ENCODE measurements around the gene TRPC6.

Gene TRPC6

DNA sequence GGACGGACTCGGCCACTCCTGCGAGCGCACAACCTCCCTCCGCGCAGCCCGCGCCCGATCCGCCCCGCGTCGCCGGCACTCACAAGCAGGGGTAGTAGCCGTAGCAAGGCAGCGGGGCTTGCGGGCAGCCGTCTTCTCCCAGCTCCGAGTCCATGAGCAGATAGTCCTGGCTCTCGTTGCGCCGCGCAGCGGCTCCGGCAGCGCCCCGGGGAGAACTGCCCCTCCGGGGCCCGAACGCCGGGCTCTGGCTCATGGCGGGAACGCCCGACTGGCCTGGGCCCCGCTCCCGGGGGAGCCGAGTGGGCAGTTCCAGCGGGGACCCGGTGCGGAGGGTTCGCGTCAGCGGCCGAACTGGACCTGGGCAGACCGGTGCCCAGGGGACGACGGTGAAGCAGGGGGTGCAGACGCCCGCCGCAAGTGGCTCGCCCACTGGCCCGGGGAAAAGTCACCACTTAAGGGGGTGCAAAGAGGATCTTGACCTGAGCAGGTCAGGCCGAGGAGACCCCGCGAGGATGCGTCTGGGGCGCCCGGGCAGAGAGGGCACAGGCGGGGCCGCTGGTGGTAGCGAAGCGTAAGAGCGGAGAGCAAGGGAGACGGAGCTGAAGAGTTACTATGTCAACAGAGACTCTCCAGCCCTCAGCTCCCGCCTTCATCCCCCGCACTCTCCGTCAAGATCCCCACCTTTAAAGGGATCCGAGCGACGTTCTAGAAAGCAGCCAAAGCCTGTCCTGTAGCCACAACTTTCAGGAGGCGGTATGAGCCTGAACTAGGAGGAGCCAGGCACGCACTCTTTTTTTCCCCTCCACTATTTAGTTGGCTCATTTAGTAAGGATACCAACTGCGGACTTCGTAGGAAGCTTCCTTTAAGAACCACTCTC, at the start of gene TRPC6:
TSS of gene TRPC6 (minus strand) at position 757 of the 878 bp plus-strand sequence. CDS start at position 253, 504 bp downstream.
- DNase-seq = no peak

DNA sequence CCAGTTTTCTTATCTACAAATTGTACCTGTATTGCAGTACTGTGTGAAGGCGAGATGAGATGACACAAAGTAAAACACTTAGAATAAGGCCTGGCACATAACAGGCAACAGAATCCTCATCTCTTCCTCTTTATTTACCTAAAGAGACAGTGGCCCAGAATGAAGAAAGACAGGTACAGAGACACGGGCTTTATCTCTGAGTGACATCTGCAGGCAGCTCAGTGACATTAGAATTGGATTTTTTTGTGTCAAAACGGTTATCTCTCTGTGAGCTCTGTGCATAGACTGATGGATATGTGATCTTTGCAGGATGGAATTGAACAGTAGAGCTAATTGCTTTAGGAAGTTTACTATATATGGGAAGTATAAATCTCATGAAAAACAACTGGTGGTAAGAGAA, 36.2 kb upstream of the TRPC6 start:
- DNase-seq = no peak

DNA sequence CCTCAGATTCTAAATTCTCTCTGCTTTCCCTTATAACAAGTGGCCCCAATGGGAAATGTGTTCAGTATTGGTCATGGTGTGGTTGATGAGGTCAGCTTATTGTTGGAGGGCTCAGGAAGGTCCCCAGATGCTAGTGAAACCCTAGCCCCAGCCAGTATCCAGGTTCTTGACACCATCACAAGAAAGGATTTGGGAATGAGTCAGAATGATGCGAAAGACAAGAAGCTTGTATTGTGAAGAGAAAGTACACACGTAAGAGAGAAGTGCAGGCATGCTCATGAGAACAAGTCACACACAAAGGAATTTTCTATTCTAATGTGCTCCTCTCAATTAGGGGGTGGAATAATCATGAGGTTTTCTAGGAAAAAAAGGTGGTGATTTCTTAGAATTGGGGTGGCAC, 34.9 kb upstream of the TRPC6 start:
- no peak for DNase-seq

DNA sequence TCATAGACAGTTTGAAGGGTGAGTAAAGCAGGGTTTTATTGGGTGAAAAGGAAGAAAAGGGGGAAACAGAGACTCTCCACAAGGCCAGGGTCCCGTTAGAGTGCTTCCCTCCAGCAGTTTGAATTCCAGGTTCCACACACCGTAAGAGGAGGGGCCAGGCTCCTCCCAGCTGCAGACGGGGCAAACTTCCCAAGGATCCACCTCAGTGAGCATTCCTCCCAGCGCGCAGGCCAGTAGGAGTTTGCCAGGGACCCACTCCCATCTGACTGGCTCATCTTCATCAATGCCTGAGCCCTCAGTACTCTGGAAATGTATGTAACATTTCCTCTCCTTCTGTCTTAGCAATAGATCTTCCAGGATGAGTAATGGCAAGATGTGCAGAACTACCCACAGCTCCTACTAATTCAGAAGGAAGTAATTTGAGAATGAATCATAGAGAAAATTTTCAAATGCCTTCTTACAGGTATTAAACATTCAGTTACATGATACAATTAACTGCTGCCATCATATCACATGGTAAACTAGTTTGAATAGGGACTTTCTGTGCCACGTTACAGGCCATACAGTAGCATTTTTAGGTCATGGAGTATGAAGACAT, 34.0 kb upstream of the TRPC6 start:
- DNase-seq = no peak

DNA sequence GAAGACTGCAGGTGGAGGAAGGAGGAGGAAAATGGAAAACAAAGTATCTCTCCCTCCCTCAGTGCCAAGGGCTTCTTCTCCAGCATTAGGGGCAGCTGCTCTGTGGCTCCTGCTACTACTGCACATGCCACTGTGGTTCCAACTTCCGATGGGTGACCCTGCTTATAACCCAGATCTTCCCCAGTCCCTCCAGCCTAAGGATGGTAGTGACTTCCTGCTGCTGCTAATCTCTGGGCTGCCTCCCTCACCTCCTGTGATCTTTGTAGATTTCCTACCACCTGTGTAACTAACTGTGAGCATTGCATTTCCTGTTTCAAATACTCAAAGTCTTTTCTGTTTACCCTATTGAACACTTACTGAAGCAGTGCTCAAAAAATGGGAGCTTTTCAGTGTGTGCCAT, 28.7 kb upstream of the TRPC6 start:
- DNase-seq = no peak

DNA sequence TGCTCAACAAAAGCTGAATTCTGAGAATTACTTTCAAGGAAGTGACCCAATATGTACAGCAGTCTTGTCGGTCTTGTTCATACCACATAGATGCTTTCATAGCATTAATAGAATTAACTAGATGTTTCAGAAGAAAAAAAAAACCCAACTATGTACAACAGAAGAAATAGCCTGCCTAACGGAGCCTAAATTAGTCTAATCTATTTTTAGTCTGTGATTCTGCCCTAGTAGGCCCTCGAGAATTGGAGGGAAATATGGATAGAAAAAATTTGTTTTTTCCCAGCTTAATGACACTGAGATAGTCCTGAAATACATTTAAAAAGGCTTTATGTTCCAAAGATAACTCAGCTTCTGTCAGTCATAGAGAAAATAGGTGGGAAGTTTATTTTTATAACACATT, 17.1 kb upstream of the TRPC6 start:
- DNase-seq = no peak

DNA sequence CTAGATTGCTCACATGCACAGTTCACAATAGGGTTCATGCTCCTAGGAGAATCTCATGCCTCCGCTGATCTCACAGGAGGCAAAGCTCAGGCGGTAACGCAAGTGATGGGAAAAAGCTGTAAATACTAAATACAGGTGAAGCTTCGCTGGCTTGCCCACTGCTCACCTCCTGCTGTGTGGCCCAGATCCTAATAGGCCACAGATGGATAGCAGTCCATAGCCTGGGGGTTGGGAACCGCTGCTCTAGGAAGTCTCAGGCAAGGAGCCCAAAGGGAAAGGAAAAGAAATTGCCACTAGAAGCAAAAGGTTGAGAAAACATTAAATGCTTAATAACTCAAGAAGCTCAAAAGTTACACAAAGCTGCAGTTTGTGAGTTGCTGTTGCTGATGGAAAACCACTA, 3.2 kb upstream of the TRPC6 start:
- no peak for DNase-seq

DNA sequence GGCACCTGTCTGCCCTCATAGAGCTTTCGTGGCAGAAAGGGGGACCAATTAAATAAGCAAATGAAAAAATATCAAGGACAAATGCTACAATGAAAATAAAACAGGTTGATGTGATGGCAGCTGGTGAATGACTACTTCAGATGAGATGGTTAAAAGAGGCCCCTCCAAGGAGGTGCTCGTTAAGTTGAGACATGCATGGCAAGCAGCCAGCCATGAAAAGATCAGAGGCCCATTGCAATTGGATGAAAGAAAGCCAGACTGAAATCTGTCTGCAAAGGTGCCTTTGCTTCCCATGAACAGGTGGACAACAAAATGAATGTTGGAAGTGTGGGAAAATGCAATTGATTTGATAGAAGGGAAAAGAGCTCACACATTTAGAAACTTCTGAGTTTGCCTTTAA, 848 bp upstream of the TRPC6 start:
- DNase-seq = no peak

DNA sequence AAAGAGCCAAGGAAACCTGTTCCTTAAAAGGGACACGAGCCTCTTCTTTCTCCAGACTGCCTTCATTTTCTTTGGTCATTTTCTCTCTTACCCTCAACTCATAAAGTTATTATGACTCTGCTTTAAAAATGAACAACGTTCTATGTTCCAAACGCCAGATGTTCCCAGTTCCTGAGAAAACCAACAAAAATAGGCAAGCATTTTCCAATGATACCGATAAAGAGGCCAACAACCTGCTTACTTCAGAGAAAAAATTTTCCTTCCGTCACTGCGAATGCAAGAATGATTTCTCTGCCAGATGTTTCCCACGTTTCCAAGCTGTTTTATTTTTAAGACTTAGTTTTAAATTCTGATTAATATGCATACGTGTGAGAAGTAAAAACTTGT, 315 bp upstream of the TRPC6 start:
- DNase-seq = no peak

DNA sequence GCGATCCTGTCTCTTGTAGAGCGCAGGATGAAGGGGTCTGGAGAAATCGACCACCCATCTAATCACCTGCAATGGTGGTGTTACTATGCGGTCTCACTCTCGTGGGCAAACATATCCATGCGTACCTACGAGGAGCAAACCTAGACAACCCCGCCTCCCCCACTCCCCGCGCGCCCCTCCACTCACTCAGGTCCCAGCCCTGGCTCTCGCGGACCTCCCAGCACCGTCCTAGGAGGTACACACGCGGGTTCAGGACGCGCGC, 887 bp downstream of the TRPC6 start:
- DNase-seq = no peak

DNA sequence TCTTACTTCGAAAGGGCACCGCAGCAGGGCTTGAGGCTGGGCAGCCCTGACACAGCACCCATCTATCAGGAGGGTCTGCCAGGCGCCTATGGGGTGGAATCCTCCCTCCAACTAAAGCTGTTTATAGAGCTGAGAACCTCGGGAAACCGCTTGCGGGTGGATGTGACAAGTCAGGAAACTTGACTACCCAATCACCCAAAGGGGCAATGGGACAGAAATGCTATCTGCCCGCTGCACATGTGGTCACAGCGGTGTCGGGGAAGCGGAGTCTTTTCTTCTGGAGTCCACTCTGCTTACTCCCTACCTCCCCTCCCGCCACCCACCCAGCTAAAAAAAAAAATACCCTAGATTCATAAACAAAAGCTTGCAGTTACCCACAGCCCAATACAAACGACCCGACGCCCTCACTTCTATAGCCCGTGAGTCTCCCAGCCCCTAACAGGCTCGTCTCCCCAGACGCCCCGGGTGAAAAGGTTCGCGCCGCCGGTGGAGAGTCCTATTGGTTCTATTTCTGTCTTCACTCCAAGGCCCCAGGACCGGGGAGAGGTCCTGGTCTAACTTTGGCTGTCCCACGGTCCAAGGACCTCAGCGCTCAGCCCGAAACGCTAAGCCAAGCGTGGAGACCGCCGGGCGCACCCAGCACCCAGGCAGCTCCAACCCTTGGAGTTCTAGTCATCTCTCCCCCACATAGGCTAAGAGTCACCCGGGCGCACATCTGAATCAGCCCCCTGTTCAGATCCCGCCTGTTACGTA, 1.4 kb downstream of the TRPC6 start:
- no peak for DNase-seq

DNA sequence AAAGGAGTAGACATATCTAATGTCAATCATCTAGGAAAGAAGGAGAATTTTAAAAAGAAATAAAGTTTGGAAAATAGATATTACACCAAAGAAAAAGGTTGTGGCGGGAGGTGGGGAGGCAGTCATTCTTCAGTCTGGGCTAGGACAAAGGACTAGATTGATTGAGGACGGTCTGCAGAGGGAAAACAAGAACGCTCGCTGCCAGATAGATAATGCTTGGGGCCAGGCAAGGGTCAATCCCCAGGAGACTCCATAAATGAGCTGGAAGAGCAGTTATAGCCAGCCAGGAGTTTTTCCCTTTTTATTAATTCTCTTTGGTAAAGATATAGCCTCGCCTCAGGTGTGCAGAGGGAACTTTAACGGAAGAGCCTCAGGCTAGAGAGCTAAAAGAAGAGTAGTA, 6.3 kb downstream of the TRPC6 start:
- no peak for DNase-seq

DNA sequence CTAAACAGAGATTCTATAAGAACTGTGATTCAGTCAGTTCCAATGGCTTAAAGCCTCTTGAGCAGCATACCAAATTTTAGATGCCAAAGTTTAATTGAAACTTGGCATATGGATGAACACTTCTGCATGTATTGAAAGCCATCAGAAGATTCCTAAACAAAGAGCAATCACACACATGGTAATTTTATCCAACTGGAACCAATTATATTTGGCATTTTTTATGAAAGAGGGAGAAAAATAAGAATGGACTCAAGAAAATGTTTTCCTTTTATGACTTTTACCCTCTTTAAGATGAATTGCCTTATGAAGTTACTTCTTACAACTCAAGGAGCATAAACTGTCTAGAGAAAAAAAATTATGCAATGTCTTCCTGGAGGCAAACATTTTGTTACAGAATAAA, 7.4 kb downstream of the TRPC6 start:
- no peak for DNase-seq

DNA sequence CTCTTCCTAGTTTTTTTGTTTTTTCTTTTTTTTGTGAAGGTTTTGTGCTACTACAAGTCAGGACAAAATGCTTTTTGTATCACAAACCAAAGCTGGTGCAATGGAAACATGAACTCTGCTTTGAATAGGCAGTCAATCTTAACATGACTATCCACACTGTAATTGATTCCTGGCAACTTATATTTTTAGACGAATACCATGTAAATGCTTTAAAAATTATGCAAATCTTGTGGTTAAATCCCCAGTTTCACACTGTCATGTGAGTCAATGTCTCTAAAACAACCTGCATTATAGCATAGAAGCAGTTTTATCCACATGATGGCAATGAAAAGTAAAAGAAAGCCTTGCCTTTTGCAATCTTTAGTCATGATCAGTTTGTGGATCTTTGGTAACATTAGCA, 8.9 kb downstream of the TRPC6 start:
- no peak for DNase-seq

DNA sequence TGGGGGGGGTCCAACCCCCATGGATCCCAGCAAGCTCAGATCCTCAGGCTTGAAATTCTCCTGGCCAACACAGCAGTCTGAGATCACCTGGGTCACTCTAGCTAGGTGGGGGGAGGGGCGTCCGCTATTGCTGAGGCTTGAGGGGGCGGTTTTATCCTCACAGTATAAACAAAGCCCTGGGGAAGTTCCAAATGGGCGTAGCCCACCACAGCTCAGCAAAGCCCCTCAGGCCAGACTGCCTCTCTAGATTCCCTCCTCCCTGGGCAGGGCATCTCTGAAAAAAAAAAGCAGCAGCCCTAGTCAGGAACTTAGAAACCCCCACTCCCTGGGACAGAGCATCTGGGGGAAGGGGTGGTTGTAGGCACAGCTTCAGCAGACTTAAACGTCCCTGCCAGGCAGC, 16.7 kb downstream of the TRPC6 start:
- no peak for DNase-seq

DNA sequence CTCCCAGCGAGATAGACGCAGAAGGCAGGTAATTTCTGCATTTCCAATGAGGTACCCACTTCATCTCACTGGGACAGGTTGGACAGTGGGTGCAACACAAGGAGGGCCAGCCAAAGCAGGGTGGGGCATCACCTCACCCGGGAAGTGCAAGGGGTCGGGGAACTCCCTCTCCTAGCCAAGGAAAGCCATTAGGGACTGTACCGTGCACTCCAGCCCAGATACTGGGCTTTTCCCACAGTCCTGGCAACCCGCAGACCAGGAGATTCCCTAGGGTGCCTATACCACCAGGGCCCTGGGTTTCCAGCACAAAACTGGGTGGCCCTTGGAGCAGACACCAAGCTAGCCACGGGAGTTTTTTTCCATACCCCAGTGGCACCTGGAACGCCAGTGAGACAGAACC, 17.2 kb downstream of the TRPC6 start:
- no peak for DNase-seq

DNA sequence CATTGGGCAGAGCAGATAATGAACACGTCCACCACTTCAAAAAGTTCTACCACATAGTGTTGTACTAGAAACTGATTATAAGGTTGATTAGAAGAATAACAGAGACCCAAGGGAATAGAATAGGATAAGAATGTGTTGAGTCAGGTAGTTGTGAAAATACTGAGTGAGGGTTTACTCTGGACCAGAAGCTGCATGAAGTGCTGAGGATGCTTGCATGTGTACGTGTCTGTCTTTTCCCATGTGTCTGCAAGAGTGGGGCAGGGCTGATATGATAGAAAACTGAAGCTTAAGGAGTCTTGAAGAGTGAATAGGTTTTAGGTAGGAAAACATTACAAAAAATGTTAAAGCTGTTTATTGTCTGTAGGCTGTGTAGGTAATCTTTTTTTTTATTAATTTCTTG, 20.6 kb downstream of the TRPC6 start:
- no peak for DNase-seq

DNA sequence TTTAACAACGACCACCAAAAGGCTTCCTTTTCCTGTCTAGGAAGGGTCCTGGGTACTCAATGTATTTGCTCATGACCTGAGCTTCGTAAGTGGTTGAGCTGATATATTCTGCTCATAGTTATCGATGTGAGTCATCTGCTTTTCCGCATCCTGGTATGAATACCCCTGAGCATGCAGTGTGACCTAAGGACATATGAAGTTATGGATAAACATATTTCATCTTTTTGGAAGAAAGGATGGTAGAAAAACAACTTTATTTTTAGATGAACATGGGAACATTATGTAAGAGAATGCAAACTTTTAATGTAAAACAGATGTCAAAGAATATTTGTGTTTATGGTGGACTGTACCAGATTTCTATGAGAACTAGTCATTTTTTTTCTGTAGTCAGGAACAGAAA, 28.4 kb downstream of the TRPC6 start:
- DNase-seq = no peak

DNA sequence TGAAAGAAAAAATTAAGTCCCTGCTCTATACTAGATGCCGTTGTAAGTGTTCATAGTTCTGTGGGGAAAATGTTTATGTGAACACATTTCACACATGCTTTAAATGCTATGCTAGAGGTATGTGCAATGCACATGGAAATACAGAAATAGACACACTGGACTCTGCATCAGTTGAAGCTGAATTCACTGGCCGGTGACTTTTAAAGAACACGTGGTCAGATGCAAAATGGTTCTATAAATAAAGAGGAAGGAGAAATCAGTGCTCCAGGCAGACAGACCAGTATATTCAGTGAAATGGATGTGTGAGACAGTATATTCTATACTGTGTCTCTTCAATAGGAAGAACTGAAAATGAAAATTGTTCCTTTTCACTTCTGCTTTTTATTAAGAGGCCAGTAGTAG, 29.9 kb downstream of the TRPC6 start:
- DNase-seq = no peak

DNA sequence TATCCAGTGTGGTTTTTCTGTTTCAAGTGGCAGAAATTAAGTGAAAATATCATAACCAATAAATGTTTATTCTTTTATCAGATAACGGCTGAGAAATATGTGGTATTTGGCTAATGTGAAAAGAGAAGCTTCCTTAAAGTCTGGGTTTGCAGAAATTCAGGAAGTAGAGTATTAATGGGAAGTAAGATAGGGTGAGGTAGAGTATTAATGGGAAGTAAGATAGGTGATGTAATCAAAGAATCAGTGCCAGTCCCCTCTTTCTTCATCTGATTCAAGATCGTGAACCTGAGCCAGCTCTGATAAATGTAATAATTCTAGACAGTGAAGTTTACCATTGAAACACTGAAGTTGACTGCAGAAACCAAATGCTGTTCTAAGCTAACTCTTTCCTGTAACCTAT, 30.9 kb downstream of the TRPC6 start:
- DNase-seq = no peak

DNA sequence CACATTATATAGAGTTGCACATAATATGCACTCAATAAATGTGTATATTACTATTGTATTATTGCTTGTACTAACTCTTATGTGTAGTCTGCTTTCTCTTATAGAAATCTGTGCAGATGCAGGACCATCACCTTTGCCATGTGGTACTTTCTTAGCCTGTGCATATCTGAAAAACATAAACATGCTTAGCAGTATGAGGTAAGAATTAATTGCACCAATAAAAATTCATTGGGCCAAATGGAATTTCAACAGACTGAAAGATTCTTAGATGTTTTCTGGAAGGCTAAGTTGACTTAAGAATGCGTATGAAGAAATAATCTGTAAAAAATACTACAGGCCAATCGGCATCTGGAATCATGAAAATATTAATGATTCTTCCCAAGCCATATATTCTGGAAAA, 55.3 kb downstream of the TRPC6 start:
- DNase-seq = no peak

DNA sequence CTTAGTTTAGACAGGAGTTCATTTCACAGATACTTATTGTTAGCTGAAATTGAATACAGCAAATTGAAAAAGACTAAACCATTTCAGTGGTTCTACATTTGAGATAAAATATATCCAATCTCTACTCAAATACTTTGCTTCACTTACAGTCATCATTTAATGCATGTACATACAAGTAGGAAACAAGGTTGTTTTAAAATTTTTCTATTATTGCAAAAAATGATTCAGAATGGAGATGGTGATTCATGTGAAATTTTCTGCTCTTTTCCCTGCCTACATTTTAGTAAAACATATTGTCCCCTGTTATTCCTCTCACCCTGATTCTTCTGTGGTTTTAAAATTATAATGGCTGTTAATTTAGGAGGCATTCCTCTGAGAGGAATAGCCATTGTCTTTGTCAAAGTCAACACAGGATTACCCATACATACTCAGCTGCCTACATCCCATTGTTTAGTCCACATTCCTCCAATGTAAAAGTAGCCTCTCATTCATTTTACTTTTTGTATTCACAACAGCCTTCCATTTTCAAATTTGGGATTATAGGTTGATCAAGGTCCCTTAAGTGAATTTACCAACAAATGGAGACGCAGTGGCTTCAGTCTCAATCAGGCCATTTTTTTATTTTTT, 60.1 kb downstream of the TRPC6 start:
- DNase-seq = no peak

DNA sequence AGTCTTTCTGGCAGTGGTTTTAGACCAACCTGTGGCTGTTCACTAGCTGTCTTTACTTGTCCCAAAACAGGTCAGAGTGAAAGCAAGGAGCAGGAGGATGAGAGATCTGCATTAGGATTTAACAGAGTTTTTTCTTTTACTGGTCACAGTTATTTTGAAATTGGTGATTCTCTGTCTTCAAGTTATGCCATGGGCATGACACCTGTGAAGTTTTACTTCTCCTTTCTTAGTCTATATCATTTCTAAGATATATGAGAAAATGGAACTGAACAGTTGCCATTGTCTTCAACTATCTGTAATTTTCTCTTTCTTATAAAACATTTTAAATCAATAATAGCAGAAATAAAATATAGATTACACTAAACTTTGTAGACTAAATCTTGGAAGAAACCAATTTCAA, 60.6 kb downstream of the TRPC6 start:
- DNase-seq = no peak

DNA sequence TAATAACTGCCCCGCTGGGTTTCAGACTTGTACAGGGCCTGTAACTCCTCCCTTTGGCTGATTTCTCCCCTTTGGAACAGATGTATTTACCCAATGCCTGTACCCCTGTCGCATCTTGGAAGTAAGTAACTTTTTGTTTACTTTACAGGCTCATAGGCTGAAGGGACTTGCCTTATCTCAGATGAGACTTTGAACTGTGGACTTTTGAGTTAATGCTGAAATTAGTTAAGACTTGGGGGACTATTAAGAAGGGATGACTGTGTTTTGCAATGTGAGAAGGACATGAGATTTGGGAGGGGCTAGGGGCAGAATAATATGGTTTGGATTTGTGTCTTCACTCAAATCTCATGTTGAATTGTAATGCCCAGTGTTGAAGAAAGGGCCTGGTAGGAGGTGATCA, 62.0 kb downstream of the TRPC6 start:
- DNase-seq = no peak

Data from NCI-H1092 treated with DMSO at 0.1 percent for 48 hours (cell line).